ENCODE results near the gene FER. TPM values are rescaled to one million over a fixed set of nuclear protein-coding genes. Genes with fewer than 3 reads are reported as not detected.
"Not testable (repeated sequence)": the region's sequence is repeated elsewhere in the genome, so short reads cannot be mapped to it uniquely, and the experiment has no call there.

FER gene
- total RNA-seq, 2 donors from 2014 or later, result 9.5 to 9.9 TPM

DNA sequence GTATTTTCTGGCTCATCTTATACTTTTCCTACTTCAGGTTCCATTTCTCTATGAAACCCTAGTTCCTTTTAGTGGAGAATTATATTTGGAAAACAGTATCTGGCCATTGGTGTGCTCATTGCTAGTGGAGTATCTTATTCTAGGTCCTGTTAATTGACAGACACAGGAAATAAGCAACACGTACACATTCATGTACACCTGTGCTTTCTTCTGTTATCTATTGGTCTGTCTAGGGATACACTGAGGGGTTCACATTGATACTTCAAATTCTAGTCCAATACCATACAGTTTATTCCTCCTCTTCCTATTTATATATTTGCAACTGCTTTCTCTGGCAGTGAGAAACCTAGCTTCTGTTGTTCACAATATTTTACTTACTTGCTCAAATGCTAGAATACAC is 110.2 kb downstream of the FER start:
- no peak overlapping the region for H3K27ac Mint-ChIP-seq
- H3K4me3 Mint-ChIP-seq, result no peak overlapping the region
- no peaks in the 10 kb centered on the region for H3K4me1 Mint-ChIP-seq
- no peaks in the 10 kb centered on the region for H3K9me3 Mint-ChIP-seq
- no peak for ATAC-seq (replicated peaks)
- H3K27me3 Mint-ChIP-seq, result no peaks in the 10 kb centered on the region
- H3K36me3 Mint-ChIP-seq (ENCODE audit: low read depth), result no peaks in the 10 kb centered on the region

DNA sequence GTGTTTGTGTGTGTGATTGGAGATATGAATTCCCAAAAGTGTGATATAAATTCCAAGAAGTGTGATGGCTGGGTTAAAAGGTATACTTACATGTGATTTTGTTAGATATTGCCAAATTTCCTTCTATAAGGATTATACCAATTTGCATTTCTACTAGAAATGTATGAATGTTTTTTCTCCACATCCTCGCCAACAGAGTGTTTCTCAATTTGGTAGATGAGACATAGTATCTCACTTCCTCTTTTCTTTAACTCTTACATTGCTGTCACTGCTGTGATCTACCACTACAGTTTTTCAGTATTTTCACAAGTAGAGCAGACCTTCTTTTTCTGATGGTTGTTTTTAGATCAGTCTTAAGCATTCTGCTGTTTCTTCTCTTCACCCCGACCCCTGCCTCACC is 111.3 kb downstream of the FER start:
- H3K9me3 Mint-ChIP-seq, result no peaks in the 10 kb centered on the region
- no peaks in the 10 kb centered on the region for H3K36me3 Mint-ChIP-seq (ENCODE audit: low read depth)
- no peaks in the 10 kb centered on the region for H3K4me1 Mint-ChIP-seq
- H3K27ac Mint-ChIP-seq, result no peak overlapping the region
- ATAC-seq (replicated peaks), result no peak
- no peak overlapping the region for H3K4me3 Mint-ChIP-seq
- H3K27me3 Mint-ChIP-seq, result no peaks in the 10 kb centered on the region

DNA sequence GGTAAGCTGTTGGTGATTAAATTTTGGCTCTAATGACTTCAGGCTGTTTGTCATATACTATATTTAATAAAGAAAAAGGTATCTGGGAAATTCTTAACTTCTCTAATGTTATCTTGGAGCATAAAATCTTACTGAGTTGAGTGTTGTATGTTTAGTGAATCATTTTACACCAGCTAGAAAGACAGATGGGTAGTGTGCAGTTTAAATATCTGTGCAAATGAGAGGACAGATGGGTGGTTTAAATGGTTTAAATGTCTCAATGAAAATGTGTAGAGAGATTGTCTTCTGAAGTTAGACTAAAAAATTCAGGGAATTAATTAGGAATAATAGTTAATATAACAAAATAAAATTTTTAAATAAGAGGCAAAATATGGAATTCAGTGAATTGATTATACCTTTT is 114.5 kb downstream of the FER start:
- H3K27me3 Mint-ChIP-seq, result no peaks in the 10 kb centered on the region
- H3K9me3 Mint-ChIP-seq, result no peaks in the 10 kb centered on the region
- H3K4me1 Mint-ChIP-seq, result no peaks in the 10 kb centered on the region
- H3K36me3 Mint-ChIP-seq (ENCODE audit: low read depth), result no peaks in the 10 kb centered on the region
- no peak overlapping the region for H3K27ac Mint-ChIP-seq
- no peak for ATAC-seq (replicated peaks)
- no peak overlapping the region for H3K4me3 Mint-ChIP-seq

DNA sequence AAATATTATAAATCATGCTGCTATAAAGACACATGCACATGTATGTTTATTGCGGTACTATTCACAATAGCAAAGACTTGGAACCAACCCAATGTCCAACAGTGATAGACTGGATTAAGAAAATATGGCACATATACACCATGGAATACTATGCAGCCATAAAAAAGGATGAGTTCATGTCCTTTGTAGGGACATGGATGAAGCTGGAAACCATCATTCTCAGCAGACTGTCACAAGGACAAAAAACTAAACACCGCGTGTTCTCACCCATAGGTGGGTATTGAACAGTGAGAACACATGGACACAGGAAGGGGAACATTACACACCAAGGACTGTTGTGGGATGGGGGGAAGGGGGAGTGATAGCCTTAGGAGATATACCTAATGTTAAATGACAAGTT is 118.4 kb downstream of the FER start:
- not testable (repeated sequence) for H3K27ac Mint-ChIP-seq; H3K36me3 Mint-ChIP-seq (ENCODE audit: low read depth); ATAC-seq (replicated peaks); H3K27me3 Mint-ChIP-seq; H3K4me3 Mint-ChIP-seq; H3K9me3 Mint-ChIP-seq; H3K4me1 Mint-ChIP-seq

DNA sequence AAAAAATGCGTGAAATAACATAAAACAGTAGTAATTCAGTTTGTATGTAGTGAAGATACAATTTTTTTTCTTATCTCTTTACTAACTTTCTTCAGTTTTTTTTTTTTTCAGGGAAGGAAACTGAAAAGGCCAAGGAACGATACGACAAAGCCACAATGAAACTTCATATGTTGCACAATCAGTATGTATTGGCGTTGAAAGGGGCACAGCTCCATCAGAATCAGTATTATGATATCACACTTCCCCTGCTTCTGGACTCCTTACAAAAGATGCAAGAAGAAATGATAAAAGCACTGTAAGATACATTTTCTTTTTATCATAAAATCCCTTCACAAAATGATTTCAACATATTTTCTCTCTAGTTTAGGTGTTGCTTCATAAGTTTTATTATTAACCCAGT is 120.0 kb downstream of the FER start:
- H3K36me3 Mint-ChIP-seq (ENCODE audit: low read depth), result no peaks in the 10 kb centered on the region
- H3K4me1 Mint-ChIP-seq, result no peaks in the 10 kb centered on the region
- ATAC-seq (replicated peaks), result no peak
- no peak overlapping the region for H3K27ac Mint-ChIP-seq
- peaks cover 3% of the 10 kb centered on the region for H3K9me3 Mint-ChIP-seq
- no peak overlapping the region for H3K4me3 Mint-ChIP-seq
- H3K27me3 Mint-ChIP-seq, result no peaks in the 10 kb centered on the region

DNA sequence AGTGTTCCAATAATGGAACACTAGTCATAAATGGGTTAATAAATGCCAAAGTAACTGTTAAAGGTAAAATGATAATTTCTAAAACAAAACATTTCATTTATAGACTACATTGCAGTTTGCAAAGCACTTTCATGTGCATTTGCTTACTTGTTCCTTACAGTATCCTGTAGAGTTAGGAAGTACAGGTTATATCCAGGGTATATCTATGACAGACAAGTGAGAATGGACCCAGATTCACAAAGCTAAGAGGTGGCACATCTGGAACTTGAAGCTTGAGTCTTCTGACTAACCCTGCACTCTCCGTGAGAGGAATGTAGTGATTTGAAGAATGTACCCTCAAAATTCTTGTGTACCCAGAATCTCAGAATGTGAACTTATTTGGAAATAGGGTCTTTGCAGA is 121.4 kb downstream of the FER start:
- peaks cover 3% of the 10 kb centered on the region for H3K9me3 Mint-ChIP-seq
- no peaks in the 10 kb centered on the region for H3K4me1 Mint-ChIP-seq
- H3K36me3 Mint-ChIP-seq (ENCODE audit: low read depth), result no peaks in the 10 kb centered on the region
- no peaks in the 10 kb centered on the region for H3K27me3 Mint-ChIP-seq
- H3K27ac Mint-ChIP-seq, result no peak overlapping the region
- no peak for ATAC-seq (replicated peaks)
- no peak overlapping the region for H3K4me3 Mint-ChIP-seq

DNA sequence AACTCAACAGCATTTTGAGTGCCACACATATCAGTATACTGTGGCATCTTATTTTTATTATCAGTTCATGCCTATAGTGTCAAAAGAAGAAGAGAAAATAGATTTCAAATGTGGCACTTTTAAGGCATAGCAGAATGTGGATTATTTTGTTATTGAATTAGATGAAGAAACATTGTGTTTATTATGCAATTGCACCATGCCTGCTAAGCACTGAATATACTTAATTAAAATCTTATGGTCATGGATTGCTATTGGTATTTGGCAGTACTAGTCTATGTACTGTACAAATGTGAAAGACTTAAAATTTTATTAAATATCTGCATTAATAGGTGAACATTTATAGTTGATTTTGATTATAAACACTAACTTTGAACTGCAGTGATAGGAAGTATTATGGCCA is 128.8 kb downstream of the FER start:
- no peak for ATAC-seq (replicated peaks)
- no peaks in the 10 kb centered on the region for H3K36me3 Mint-ChIP-seq (ENCODE audit: low read depth)
- no peaks in the 10 kb centered on the region for H3K27me3 Mint-ChIP-seq
- H3K4me3 Mint-ChIP-seq, result no peak overlapping the region
- H3K4me1 Mint-ChIP-seq, result no peaks in the 10 kb centered on the region
- H3K9me3 Mint-ChIP-seq, result peaks cover 4% of the 10 kb centered on the region
- no peak overlapping the region for H3K27ac Mint-ChIP-seq

DNA sequence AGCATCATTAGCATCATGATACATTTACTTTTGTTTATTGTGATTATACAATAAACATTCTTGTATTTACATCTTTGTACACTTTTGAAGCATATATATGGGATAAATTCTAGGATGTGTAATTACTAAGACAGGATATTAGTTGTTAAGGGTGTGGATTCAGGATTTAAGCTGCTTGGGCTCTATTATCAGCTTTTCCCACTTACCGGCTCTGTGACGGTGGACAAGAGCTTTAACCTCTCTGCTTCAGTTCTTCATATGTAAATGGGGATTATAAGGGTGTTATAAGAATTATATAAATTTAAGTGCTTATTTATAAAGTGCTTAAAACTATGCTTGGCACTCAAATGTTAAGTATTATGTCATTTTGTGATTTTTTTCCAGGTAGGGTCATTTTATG is 131.1 kb downstream of the FER start:
- ATAC-seq (replicated peaks), result no peak
- H3K4me3 Mint-ChIP-seq, result no peak overlapping the region
- no peaks in the 10 kb centered on the region for H3K4me1 Mint-ChIP-seq
- H3K36me3 Mint-ChIP-seq (ENCODE audit: low read depth), result no peaks in the 10 kb centered on the region
- no peaks in the 10 kb centered on the region for H3K27me3 Mint-ChIP-seq
- no peak overlapping the region for H3K27ac Mint-ChIP-seq
- H3K9me3 Mint-ChIP-seq, result peaks cover 4% of the 10 kb centered on the region

DNA sequence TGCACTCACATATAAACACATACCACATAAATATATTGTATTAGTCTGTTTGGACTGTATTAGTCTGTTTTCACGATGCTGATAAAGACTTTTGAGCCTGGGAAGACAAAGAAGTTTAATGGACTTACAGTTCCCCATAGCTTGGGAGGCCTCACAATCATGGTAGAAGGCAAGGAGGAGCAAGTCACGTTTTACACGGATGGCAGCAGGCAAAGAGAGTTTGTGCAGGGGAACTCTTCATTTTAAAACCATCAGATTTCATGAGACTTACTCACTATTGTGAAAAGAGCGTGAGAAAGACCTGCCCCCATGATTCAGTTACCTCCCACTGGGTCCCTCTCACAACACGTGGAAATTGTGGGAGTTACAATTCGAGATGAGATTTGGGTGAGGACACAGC is 133.4 kb downstream of the FER start:
- H3K4me1 Mint-ChIP-seq, result no peaks in the 10 kb centered on the region

DNA sequence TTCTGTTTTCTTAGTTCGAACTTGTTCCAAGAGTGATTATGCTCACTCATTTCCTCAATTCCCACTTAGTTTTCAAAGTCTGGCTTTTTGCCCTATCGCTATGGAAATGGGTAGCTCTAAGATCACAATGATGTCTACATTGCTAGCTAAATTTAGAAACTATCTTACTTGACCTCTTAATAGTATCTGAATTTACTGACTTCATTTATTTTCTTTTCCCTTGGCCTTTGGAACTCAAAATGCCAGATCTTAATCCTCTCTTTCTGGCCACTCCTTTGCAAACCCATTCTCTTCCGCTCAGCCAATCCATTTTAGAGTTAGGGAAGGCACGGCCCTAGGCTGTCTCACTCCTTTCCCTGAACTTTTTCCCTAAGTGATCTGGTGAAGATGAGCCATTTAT is 137.0 kb downstream of the FER start:
- Mint-ChIP-seq H3K4me3 (no peak overlapping the region), H3K27ac (no peak overlapping the region), H3K4me1 (no peaks in the 10 kb centered on the region), H3K27me3 (no peaks in the 10 kb centered on the region), H3K36me3 (ENCODE audit: low read depth) (no peaks in the 10 kb centered on the region), H3K9me3 (peaks cover 4% of the 10 kb centered on the region)
- ATAC-seq (replicated peaks), result no peak

More for the DNA sequence above, 133.4 kb downstream of the FER start:
- no peak overlapping the region for H3K4me3 Mint-ChIP-seq
- H3K36me3 Mint-ChIP-seq (ENCODE audit: low read depth), result no peaks in the 10 kb centered on the region
- H3K27ac Mint-ChIP-seq, result no peak overlapping the region
- ATAC-seq (replicated peaks), result no peak
- no peaks in the 10 kb centered on the region for H3K27me3 Mint-ChIP-seq
- H3K9me3 Mint-ChIP-seq, result peaks cover 4% of the 10 kb centered on the region

DNA sequence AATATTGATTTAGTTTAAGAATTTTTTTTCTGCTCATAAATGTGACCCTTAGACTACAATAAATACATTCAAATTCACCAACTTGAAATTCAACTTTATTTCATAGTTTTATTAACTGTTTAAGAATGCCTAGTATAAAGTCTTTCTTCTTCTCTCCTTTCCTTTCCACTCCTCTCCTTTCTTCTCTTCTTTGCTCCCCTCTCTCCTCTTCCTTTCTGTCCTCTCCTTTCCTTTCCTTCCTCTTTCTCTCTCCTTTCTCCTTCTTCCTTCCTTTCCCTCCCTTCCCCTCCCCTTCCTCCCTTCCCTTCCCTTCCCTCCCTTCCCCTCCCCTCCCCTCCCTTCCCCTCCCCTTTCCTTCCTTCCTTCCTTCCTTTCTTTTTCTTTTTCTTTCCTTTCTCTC is 150.6 kb downstream of the FER start:
- Mint-ChIP-seq H3K4me1 (peaks cover 5% of the 10 kb centered on the region), H3K9me3 (peaks cover 4% of the 10 kb centered on the region), H3K36me3 (ENCODE audit: low read depth) (no peaks in the 10 kb centered on the region), H3K27me3 (no peaks in the 10 kb centered on the region), H3K27ac (no peak overlapping the region), H3K4me3 (no peak overlapping the region)
- no peak for ATAC-seq (replicated peaks)

DNA sequence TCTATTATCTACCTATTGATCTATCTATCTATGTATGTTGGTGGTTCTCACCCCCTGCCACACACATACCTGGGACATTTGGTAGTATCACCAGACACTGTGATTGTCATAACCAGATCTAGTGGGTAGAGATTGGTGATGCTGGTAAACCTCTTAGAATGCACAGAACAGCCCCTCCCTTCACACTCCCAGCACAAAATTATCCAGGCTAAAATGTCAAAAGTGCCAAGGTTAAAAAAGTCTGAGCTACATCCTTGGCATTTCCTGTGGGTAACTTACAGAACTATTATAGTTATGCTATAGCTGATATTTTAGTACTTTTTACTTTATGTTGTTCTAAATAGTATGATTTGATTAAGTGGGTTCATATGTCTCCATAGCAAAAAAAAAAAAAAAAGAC is 151.0 kb downstream of the FER start:
- Mint-ChIP-seq H3K27ac (no peak overlapping the region), H3K27me3 (no peaks in the 10 kb centered on the region), H3K36me3 (ENCODE audit: low read depth) (no peaks in the 10 kb centered on the region), H3K9me3 (peaks cover 4% of the 10 kb centered on the region), H3K4me3 (no peak overlapping the region), H3K4me1 (peaks cover 5% of the 10 kb centered on the region)
- no peak for ATAC-seq (replicated peaks)

DNA sequence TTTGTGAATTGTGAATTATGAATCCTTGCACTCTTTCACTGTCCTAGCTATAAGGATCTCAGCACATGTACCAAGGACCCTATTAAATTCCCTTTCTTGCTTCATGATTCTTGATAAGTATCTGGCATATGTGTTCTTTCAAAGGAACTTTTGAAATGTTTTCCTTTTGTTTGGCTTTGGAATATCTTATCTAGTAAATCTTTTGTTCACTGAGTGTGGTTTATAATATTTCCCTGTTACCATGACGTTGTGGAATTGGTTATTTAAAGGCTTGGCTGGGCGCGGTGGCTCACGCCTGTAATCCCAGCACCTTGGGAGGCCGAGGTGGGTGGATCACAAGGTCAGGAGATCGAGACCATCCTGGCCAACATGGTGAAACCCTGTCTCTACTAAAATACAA is 151.5 kb downstream of the FER start:
- not testable (repeated sequence) for H3K4me3 Mint-ChIP-seq; H3K9me3 Mint-ChIP-seq; ATAC-seq (replicated peaks); H3K27me3 Mint-ChIP-seq; H3K36me3 Mint-ChIP-seq (ENCODE audit: low read depth); H3K27ac Mint-ChIP-seq; H3K4me1 Mint-ChIP-seq

DNA sequence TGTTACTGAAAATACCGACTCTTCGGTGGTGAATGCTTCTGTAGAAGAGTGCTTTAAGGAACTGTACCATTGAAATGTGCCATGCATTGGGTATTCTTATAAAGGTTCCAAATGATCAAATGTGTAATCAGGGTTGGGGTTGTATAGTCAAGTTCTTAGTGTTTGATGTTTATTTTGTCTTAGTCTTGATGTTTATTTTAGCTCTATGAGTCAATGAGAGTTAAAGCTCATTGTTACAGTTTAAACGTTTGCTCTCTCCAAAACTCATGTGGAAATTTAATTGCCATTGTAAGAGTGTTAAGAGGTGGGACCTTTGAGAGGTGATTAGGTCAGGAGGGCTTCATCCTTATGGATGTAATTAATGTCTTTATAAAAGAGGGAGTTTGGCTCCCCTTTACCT is 153.0 kb downstream of the FER start:
- Mint-ChIP-seq H3K4me1 (peaks cover 5% of the 10 kb centered on the region), H3K27me3 (no peaks in the 10 kb centered on the region), H3K4me3 (no peak overlapping the region), H3K36me3 (ENCODE audit: low read depth) (no peaks in the 10 kb centered on the region), H3K27ac (no peak overlapping the region), H3K9me3 (no peaks in the 10 kb centered on the region)
- ATAC-seq (replicated peaks), result no peak

DNA sequence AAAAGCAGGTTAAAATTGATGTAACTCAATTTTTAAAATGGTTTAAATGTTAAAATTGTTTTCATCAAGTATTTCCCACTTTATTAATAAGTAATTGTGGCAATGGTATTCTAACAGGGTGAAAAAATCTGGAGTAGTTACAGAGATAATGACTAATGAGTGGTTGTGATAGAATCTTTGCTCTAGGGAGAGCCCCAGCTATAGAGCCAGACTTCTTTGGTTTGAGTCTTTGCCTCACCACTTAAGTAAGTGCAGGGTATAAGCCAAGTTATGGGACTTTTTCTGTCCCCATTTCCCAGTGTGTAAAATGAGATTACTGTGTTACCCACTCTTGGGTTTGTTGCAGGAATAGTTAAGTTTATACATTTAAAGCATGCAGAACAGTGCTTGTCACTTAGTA is 158.1 kb downstream of the FER start:
- Mint-ChIP-seq H3K36me3 (ENCODE audit: low read depth) (no peaks in the 10 kb centered on the region), H3K27me3 (no peaks in the 10 kb centered on the region), H3K4me3 (no peak overlapping the region), H3K9me3 (no peaks in the 10 kb centered on the region), H3K4me1 (no peaks in the 10 kb centered on the region), H3K27ac (no peak overlapping the region)
- peak; percentile 51 for ATAC-seq (replicated peaks)

DNA sequence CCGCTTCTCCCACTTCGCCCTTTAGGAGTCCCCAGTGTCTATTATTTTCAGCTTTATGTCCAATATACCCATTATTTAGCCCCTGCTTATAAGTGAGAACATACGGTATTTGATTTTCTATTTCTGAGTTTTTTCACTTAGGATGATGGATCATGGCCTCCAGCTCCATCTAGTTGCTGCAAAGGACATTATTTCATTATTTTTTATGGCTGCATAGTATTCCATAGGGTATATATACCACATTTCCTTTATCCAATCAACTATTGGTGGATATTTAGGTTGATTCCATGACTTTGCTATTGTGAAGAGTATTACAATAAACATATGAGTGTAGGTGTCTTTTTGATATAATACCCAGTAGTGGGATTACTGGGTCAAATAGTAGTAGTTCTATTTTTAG is 162.9 kb downstream of the FER start:
- Mint-ChIP-seq H3K36me3 (ENCODE audit: low read depth) (no peaks in the 10 kb centered on the region), H3K4me1 (no peaks in the 10 kb centered on the region), H3K9me3 (no peaks in the 10 kb centered on the region), H3K27ac (no peak overlapping the region), H3K27me3 (no peaks in the 10 kb centered on the region), H3K4me3 (no peak overlapping the region)
- ATAC-seq (replicated peaks), result no peak

Measured in activated T-helper 17 cell treated with anti-CD3 and anti-CD28 coated beads, Interleukin-2, amount 50 U/mL, for 72 hours (primary cell).